Left cardiac atrium (tissue), 4 donors: ENCODE results near the gene CTTNBP2NL. TPM values are rescaled to one million over a fixed set of nuclear protein-coding genes. Genes with fewer than 3 reads are reported as not detected.
A peak's percentile ranks its signal among the peaks of the same experiment; 100 is the strongest.
"Not testable (repeated sequence)": the region's sequence is repeated elsewhere in the genome, so short reads cannot be mapped to it uniquely, and the experiment has no call there.

Source experiments
- ATAC-seq, 2 donors: fragments of 200-7000 bp; cut with Tn5 transposase; one replicate each; pipeline ENCODE4 v1.9.1; 2020; ENCODE audit warnings: mild to moderate bottlenecking in 2 of 2, moderate library complexity in 2 of 2
- DNase-seq: peaks from one replicate; pipeline ENCODE4 v3.0.0-alpha.2; 2020
- intact Hi-C, 2 donors: fragments of 100-400 bp; cut with DNase I; formaldehyde crosslinking; loops; one replicate each; pipeline versions ENCODE4 v1.14.1 to v1.15.1; 2022 to 2023
- total RNA-seq, 2 donors: library from RNA; stranded (reverse); fragmentation: NEBNext Ultra II Directional; extraction: Animal tissue kit (Norgen Biotek cat#: 25700); gene quantifications; one replicate each; pipeline ENCODE4 v1.2.1, GENCODE V29; 2021
- donor health status: DM: no; HTN: yes; CAD: no.
- donor health status: DM: no; HTN: yes; CAD: no; lungs with severe emphysema.
- donor health status: DM: yes; HTN: yes; CAD: no.
- donor health status: Dilated cardiomyopathy.

The CTTNBP2NL gene
- total RNA-seq, 2 donors from 2014 or later = 17.1 to 24.3 TPM

GRCh38 chr1:112383759-112384370 lies 12.1 kb upstream of the CTTNBP2NL start:
- intact Hi-C loops = loop anchor here in 1 of 2 donors (10.0 kb wide), 1 partner anchor 231 kb away; the partner anchor contains the start of genes CAPZA1 and ST7L
- ATAC-seq (peak; percentile 35 to 47), DNase-seq (no peak)

GRCh38 chr1:112386024-112386723 lies 9.8 kb upstream of the CTTNBP2NL start:
- intact Hi-C loops = loop anchor here in 1 of 2 donors (10.0 kb wide), 1 partner anchor 229 kb away; the partner anchor contains the start of genes CAPZA1 and ST7L
- ATAC-seq = no peak

GRCh38 chr1:112386731-112387346 lies 9.2 kb upstream of the CTTNBP2NL start:
- intact Hi-C loops = loop anchor here in 1 of 2 donors (10.0 kb wide), 1 partner anchor 228 kb away; the partner anchor contains the start of genes CAPZA1 and ST7L
- DNase-seq (no peak), ATAC-seq (no peak)

More at GRCh38 chr1:112386024-112386723, 9.8 kb upstream of the CTTNBP2NL start:
- DNase-seq = no peak

- DNase-seq = no peak
- ATAC-seq = no peak
- intact Hi-C loops = loop anchor here in 1 of 2 donors (10.0 kb wide), 1 partner anchor 227 kb away; the partner anchor contains the start of genes CAPZA1 and ST7L
Observed at GRCh38 chr1:112387807-112388206, 8.2 kb upstream of the CTTNBP2NL start.

- ATAC-seq (peak; percentile 11 to 14), DNase-seq (no peak)
- intact Hi-C loops = loop anchor here in 1 of 2 donors (10.0 kb wide), 1 partner anchor 226 kb away; the partner anchor contains the start of genes CAPZA1 and ST7L
Observed at GRCh38 chr1:112388436-112388835, 7.6 kb upstream of the CTTNBP2NL start.

- peak; percentile 47 for DNase-seq
- intact Hi-C loops = loop anchor here (2.0 to 10.0 kb wide), 3 partner anchors 77 to 318 kb away; partner anchors contain the start of genes RHOC (in 2 of the 2), CAPZA1 (in 1 of the 2) and ST7L (in 1 of the 2)
- ATAC-seq = no peak
Observed at GRCh38 chr1:112389689-112390088, 6.3 kb upstream of the CTTNBP2NL start.

- intact Hi-C loops = loop anchor here (2.0 to 5.0 kb wide), 2 partner anchors 76 to 317 kb away; partner anchors contain the start of gene RHOC (in 2 of the 2)
- DNase-seq = not testable (repeated sequence)
Observed at GRCh38 chr1:112390335-112390734, 5.7 kb upstream of the CTTNBP2NL start.

GRCh38 chr1:112390775-112391602 lies 5.0 kb upstream of the CTTNBP2NL start:
- intact Hi-C loops = loop anchor here (1.0 to 5.0 kb wide), 3 partner anchors 75 to 316 kb away; partner anchors contain the start of gene RHOC (in 2 of the 2)
- DNase-seq = peak; percentile 89
- ATAC-seq = peak; percentile 83 to 91

More at GRCh38 chr1:112390335-112390734, 5.7 kb upstream of the CTTNBP2NL start:
- ATAC-seq = not testable (repeated sequence)

- intact Hi-C loops = loop anchor here (1.0 to 5.0 kb wide), 3 partner anchors 75 to 316 kb away; partner anchors contain the start of gene RHOC (in 2 of the 2)
- ATAC-seq (no peak), DNase-seq (no peak)
Observed at GRCh38 chr1:112391603-112391940, 4.4 kb upstream of the CTTNBP2NL start.

GRCh38 chr1:112393631-112393974 lies 2.4 kb upstream of the CTTNBP2NL start:
- DNase-seq (peak; percentile 54), ATAC-seq (peak in 1 of 2 donors; percentile 44)
- intact Hi-C loops = loop anchor here (5.0 kb wide), 1 partner anchor 314 kb away; the partner anchor contains the start of gene RHOC (in 2 of the 2)

GRCh38 chr1:112394743-112395062 lies 1.3 kb upstream of the CTTNBP2NL start:
- intact Hi-C loops = loop anchor here (5.0 kb wide), 2 partner anchors 223 to 313 kb away; partner anchors contain the start of genes RHOC (in 2 of the 2), CAPZA1 (in 1 of the 2) and ST7L (in 1 of the 2)
- no peak for ATAC-seq

GRCh38 chr1:112395256-112395820 lies 676 bp upstream of the CTTNBP2NL start:
- ATAC-seq (no peak), DNase-seq (no peak)
- intact Hi-C loops = loop anchor here in 1 of 2 donors (5.0 kb wide), 1 partner anchor 222 kb away; the partner anchor contains the start of genes CAPZA1 and ST7L

More at GRCh38 chr1:112394743-112395062, 1.3 kb upstream of the CTTNBP2NL start:
- DNase-seq = no peak

- DNase-seq (no peak), ATAC-seq (peak in 1 of 2 donors; percentile 1)
- intact Hi-C loops = loop anchor here in 1 of 2 donors (5.0 kb wide), 1 partner anchor 220 kb away; the partner anchor contains the start of genes CAPZA1 and ST7L
Observed at GRCh38 chr1:112396653-112397471, 848 bp downstream of the CTTNBP2NL start.

GRCh38 chr1:112397841-112398240 lies 1.8 kb downstream of the CTTNBP2NL start:
- ATAC-seq = no peak
- intact Hi-C loops = loop anchor here in 1 of 2 donors (5.0 kb wide), 1 partner anchor 219 kb away; the partner anchor contains the start of genes CAPZA1 and ST7L
- DNase-seq = no peak

GRCh38 chr1:112399456-112399855 lies 3.4 kb downstream of the CTTNBP2NL start:
- intact Hi-C loops = loop anchor here in 1 of 2 donors (5.0 kb wide), 1 partner anchor 218 kb away; the partner anchor contains the start of genes CAPZA1 and ST7L
- ATAC-seq = no peak
- no peak for DNase-seq

GRCh38 chr1:112400706-112401105 lies 4.7 kb downstream of the CTTNBP2NL start:
- not testable (repeated sequence) for ATAC-seq, DNase-seq
- intact Hi-C loops = loop anchor here in 1 of 2 donors (5.0 kb wide), 1 partner anchor 52 kb away; no protein-coding TSS in a partner anchor
